IMR-90 (cell line): ENCODE data around the gene RAB8A. TPM values are rescaled to one million over a fixed set of nuclear protein-coding genes. Genes with fewer than 3 reads are reported as not detected.

ENCODE experiments used
- polyA plus RNA-seq, 3 experiments: library from polyadenylated mRNA; depleted of rRNA; stranded (reverse); fragments of >200 nt; gene quantifications; 2 replicates each; pipeline ENCODE4 v1.2.3, GENCODE V29; 2012; ENCODE audit warnings: low replicate concordance in 1 of 3
- total RNA-seq: library from RNA; depleted of rRNA; stranded (reverse); fragments of >200 nt; gene quantifications from 2 replicates; pipeline ENCODE4 v1.2.3, GENCODE V29; 2012; rRNA removed

Gene RAB8A
- total and polyA plus RNA-seq, 2 of the 4 experiments (the other 2 are of a cell fraction) = 64.5 to 135 TPM

Other genes with a start within 250 kb of the RAB8A start
- gene CYP4F2, start 213.8 kb upstream of the RAB8A start, total RNA-seq = not detected in 2 replicates
- not detected in 2 replicates for gene CYP4F2, start 213.8 kb upstream of the RAB8A start, polyA plus RNA-seq (2012; rRNA removed)
- not detected in 2 replicates for gene CYP4F11, start 177.4 kb upstream of the RAB8A start, total RNA-seq
- gene CYP4F11, start 177.4 kb upstream of the RAB8A start, polyA plus RNA-seq (2012; rRNA removed) = not detected in 2 replicates
- not detected in 2 replicates for gene OR10H4, start 162.9 kb upstream of the RAB8A start, total RNA-seq
- not detected in 2 replicates for gene OR10H4, start 162.9 kb upstream of the RAB8A start, polyA plus RNA-seq (2012; rRNA removed)
- 1,075 and 1,562 TPM in 2 replicates for gene TPM4, start 35.4 kb upstream of the RAB8A start, total RNA-seq
- gene TPM4, start 35.4 kb upstream of the RAB8A start, polyA plus RNA-seq (2012; rRNA removed) = 1,160 and 1,218 TPM in 2 replicates
- not detected in 2 replicates for gene HSH2D, start 31.8 kb downstream of the RAB8A start, total RNA-seq
- not detected in 2 replicates for gene HSH2D, start 31.8 kb downstream of the RAB8A start, polyA plus RNA-seq (2012; rRNA removed)
- not detected in 2 replicates for gene CIB3, start 61.6 kb downstream of the RAB8A start, total RNA-seq
- not detected in 2 replicates for gene CIB3, start 61.6 kb downstream of the RAB8A start, polyA plus RNA-seq (2012; rRNA removed)
- gene FAM32A, start 73.5 kb downstream of the RAB8A start, total RNA-seq = 99.2 and 99.5 TPM in 2 replicates
- gene FAM32A, start 73.5 kb downstream of the RAB8A start, polyA plus RNA-seq (2012; rRNA removed) = 127 and 130 TPM in 2 replicates
- gene AP1M1, start 86.0 kb downstream of the RAB8A start, total RNA-seq = 85.1 and 85.8 TPM in 2 replicates
- gene AP1M1, start 86.0 kb downstream of the RAB8A start, polyA plus RNA-seq (2012; rRNA removed) = 97.4 and 99.1 TPM in 2 replicates
- 1.1 and 3.3 TPM in 2 replicates for gene KLF2, start 212.9 kb downstream of the RAB8A start, total RNA-seq
- 34.4 and 38.9 TPM in 2 replicates for gene KLF2, start 212.9 kb downstream of the RAB8A start, polyA plus RNA-seq (2012; rRNA removed)